WI38 (cell line): ENCODE data around the gene HMCES.
"Not testable (repeated sequence)": the region's sequence is repeated elsewhere in the genome, so short reads cannot be mapped to it uniquely, and the experiment has no call there.

Experiments used
- H3K4me3 ChIP-seq: 2 replicates; pipeline ENCODE4 v1.5.1; 2011; ENCODE audit warnings: low read depth, mild to moderate bottlenecking, control low read depth, low read length
- TF ChIP-seq, protein P1 (sequence below): IDR thresholded peaks from 2 replicates; pipeline ENCODE4 v1.5.1; 2012; ENCODE audit warnings: low read depth, mild to moderate bottlenecking, control low read depth, low read length

Gene HMCES

DNA sequence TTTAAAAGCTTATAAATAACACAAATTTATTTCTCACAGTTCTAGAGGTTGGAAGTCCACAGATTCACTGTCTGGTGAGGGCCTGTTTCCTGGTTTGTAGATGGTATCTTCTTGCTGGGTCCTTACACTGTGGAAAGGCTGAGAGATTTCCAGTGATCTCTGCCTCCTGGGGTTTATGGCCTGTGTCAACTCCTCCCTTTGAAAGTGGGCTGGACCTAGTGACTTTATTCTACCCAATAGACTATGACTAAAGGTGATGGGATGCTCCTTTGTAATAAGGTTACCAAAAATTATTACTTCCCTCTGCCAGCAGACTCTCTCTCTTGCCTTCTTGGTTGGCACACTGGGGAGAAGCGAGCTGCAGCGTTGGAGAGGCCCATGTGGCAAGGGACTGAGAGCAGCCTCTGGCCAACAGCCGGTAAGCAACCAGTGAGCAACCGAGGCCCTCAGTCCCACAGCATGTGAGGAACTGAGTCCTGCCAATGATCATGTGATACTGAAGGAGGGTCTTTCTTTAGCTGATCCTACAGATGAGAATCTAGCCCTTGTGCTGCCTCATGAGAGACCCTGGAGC is 43.2 kb upstream of the HMCES start:
- TF ChIP-seq, protein P1, sequence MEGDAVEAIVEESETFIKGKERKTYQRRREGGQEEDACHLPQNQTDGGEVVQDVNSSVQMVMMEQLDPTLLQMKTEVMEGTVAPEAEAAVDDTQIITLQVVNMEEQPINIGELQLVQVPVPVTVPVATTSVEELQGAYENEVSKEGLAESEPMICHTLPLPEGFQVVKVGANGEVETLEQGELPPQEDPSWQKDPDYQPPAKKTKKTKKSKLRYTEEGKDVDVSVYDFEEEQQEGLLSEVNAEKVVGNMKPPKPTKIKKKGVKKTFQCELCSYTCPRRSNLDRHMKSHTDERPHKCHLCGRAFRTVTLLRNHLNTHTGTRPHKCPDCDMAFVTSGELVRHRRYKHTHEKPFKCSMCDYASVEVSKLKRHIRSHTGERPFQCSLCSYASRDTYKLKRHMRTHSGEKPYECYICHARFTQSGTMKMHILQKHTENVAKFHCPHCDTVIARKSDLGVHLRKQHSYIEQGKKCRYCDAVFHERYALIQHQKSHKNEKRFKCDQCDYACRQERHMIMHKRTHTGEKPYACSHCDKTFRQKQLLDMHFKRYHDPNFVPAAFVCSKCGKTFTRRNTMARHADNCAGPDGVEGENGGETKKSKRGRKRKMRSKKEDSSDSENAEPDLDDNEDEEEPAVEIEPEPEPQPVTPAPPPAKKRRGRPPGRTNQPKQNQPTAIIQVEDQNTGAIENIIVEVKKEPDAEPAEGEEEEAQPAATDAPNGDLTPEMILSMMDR = no peak
- H3K4me3 ChIP-seq = no peak overlapping the region

DNA sequence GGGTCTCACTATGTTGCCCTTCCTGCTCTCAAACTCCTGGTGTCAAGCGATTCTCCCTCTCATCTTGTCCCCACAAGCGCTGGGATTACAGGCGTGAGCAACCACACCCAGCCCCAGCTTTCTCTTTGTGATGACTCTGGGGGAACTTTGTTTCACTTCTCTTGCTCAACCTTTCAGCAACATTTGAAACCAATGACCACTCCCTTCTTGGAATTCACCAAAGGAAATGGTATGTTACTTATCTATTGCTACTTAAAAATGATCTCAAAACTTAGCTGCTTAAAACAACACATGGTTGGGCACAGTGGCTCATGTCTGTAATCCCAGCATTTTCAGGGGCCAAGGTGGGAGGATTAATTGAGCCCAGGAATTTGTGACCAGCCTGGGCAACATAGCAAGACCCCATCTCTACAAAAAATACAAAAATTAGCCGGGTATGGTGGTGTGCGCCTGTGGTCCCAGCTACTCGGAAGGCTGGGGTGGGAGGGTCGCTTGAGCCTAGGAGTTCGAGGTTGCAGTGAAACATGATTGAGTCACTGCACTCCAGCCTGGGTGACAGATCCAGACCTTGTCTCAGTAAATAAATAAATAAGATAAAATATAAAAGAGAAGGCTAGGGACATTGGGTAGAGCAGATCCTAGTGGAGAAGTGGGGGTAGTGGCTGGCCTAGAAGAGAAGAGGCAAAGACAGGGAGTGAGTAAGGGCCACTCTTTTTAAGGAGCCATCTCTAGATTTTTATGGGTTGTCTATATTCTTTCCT is 39.5 kb upstream of the HMCES start:
- TF ChIP-seq, protein P1 = no peak
- H3K4me3 ChIP-seq = no peak overlapping the region

DNA sequence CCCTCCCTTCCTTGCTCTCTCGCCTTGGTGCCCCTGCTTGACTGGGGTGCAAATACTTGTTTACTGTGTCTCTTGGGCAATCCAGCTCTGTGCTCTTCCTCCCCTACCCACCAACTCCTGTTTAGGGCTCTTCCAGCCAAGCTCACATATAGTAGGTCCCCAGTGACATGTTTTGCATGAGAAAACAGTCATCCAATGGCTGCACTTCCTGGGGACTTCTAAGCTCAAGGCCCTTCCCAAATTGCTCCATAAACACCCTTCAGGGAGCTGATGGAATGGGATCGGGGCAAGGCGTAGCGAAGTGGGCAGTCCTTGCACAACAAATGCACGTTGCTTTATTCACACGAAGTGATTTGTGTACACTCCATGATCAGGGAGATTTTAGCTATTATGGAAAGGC is 38.7 kb upstream of the HMCES start:
- TF ChIP-seq, protein P1 = no peak
- no peak overlapping the region for H3K4me3 ChIP-seq

DNA sequence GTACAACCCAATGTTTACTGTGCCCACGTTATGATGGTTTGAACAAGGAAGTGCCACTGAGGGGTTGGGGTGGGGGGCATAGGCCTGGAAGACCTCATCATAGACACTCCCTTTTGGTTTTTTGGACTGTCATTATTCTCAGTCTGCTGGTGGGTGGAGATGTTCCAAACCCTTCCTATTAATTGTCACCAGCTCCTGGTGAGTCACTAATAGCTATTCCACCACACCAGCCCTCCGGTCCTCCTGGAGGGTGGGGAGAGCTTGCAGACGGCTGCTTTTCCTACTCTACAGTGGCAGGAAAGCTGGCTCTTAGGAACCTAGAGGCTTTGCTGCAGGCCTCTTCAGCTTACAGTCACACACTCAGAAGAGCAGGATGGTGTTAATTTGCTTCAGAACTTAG is 38.2 kb upstream of the HMCES start:
- H3K4me3 ChIP-seq = no peak overlapping the region
- TF ChIP-seq, protein P1 = no peak

DNA sequence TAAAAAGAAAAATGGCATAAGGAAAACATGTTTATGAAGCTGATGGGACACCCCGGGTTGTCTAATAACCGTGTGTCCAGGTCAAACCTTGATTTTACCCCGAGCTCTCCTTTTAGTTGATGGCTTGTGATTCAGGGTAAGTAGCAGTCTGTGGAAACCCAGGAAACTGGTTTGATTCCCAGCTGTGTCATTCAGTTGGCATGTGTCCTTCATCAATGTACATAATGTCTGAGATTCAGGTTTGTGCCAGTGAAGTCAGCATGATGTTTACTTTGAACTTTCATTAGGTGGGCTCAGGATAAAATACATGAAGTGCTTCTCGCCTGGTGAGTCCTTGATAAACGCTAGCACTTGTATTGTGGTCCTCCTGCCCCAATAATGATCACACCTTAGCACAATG is 33.5 kb upstream of the HMCES start:
- H3K4me3 ChIP-seq = no peak overlapping the region
- TF ChIP-seq, protein P1 = no peak

DNA sequence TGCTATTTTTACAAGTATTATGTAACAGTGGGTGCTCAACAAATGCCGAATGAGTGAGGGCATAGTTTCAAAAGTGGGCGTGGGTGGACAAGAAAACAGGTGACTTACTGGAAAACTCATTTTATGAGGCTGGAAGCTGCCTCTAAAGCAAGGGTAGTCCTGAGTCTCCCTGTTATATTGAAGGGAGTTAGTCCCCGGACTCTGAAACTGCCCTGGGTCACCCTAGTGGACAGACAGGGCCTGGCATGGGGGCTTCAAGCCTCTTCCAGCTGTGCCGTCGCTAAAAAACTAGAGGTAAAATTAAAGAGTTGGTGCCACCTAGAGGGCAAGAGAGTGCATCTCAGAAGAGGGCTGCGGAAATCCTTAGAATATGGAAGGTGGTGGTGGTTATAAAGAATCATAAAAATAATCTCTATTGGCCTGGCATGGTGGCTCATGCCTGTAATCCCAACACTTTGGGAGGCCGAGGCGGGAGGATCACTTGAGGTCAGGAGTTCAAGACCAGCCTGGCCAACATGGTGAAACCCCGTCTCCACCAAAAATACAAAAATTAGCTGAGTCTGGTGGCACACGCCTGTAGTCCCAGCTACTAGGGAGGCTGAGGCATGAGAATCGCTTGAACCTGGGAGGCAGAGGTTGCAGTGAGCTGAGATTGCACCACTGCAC is 32.9 kb upstream of the HMCES start:
- TF ChIP-seq, protein P1 = peak; percentile 89
- H3K4me3 ChIP-seq = not testable (repeated sequence)

DNA sequence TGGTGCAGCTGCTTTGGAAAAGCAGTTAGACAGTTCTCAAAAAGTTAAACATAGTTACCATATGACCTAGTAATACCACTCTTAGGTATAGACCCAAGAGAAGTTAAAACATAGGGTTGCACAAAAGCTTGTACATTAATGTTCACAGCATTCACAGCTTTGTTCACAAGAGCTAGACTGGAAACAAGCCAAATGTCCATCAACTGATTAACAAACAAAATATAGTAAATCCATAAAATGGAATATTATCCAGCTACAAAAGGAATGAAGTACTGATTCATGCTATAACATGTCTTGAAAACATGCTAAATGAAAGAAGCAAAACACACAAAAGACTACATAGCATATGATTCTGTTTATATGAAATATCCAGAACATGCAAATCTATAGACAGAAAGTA is 32.0 kb upstream of the HMCES start:
- H3K4me3 ChIP-seq = no peak overlapping the region
- TF ChIP-seq, protein P1 = no peak
